ENCODE data around the gene SGK1.
"Not testable (repeated sequence)": the region's sequence is repeated elsewhere in the genome, so short reads cannot be mapped to it uniquely, and the experiment has no call there.

SGK1 gene

DNA sequence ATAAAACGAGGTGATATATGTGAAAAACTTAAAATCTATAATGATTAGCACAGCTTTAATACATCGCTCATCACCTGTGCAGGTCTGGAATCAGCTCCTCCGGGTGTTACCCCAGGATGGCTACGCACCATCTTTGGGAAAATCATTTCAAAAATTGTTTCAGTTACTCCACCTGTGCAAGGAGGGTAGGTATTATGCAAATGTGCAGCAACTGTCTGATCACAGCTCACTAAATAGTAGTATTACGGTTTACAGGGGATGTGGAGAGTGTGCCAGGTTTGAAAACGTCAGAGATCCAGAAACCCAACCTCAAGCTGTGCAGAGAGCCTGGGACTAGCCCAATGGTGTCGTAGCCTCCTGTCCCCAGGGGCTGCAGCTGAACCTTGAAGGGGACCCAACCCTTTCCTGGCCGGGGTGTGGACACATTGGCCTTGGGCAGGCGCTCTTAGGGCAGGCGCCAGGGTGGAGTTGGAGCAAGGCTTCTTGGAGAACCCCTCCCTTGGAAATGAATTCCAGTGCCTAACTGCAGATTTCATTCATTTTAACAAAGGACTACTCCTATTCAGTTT, 24.2 kb upstream of the SGK1 start:
- Mint-ChIP-seq H3K4me3 (no peak overlapping the region), H3K9me3 (no peaks in the 10 kb centered on the region), H3K4me1 (no peaks in the 10 kb centered on the region), H3K36me3 (no peaks in the 10 kb centered on the region), H3K27ac (no peak overlapping the region)
- no peak for ATAC-seq
- no peak for DNase-seq (ENCODE audit: low spot score in 2 of 2)

DNA sequence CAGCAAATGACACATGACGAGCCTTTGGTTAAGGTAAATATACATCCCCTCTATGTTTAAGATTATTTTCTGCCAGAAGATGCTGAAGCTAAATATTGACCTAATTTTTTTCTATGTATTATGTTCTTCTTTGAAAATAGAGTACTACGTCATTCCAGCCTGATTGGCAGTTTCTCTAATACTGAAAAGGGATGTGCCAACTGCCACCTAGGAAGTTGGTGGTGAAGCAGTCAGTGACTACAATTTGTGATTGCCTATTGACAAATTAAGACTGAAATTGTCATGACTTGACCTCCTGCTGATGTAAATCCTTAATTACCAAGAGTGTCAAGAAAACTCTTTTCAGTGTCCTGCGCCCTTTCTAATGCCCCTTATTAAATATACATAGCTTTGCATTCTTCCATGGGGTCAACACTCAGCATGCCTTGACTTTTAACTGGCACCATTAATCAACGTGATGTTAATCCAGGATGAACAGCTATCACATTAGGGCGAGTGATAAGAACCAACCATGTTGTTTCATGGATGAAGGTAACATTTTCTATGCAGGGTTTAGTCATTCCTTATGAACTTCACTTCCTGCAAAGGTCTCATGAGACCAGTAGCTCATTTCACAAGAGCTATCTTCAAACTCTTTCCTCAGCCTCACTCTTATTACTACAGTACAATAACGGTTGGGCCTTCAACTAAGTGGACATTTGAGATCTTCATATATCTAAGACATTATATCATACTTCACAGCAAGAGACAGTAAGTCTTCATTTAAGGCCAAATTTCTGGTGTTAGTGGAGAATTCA, 22.5 kb upstream of the SGK1 start:
- DNase-seq (ENCODE audit: low spot score in 2 of 2): no peak
- Mint-ChIP-seq H3K4me1 (no peaks in the 10 kb centered on the region), H3K36me3 (no peaks in the 10 kb centered on the region), H3K27ac (no peak overlapping the region), H3K9me3 (no peaks in the 10 kb centered on the region), H3K4me3 (no peak overlapping the region)
- no peak for ATAC-seq

DNA sequence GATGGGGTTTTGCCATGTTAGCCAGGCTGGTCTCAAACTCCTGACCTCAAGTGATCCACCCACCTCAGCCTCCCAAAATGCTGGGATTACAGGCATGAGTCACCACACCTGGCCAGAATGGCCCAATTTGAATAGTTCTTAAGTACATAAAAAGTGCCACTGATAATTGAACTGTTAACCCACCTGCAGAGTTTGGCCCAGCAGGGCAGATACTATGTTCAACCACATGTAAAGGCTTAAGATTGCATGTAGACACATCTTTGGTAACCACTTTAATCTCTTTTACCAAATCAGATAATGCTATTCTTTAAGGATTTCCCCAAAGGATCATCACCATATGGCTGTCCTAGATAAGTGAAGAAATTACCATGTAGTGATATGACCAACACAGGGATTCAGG, 21.3 kb upstream of the SGK1 start:
- Mint-ChIP-seq H3K4me1 (no peaks in the 10 kb centered on the region), H3K36me3 (no peaks in the 10 kb centered on the region), H3K4me3 (no peak overlapping the region), H3K9me3 (no peaks in the 10 kb centered on the region), H3K27ac (no peak overlapping the region)
- no peak for ATAC-seq
- DNase-seq (ENCODE audit: low spot score in 2 of 2): no peak

DNA sequence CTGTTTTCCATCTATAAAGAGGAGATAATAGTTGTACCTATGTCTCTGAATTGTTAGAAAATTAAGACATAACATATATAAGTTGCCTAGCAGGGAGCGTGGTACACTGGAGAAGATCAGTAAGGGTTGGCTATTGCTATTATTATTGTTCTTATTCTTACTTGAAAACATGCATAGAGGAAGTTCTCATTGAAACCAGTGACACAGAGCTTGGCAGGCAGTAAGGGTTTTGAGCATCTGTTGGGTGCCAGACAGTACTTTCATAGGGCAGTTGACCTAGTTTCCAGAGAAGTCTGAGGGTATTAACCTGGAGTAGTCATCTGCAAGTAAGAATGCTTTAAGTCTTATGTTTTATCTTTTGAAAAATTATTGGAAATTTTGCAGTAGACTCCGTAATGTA, 13.3 kb upstream of the SGK1 start:
- Mint-ChIP-seq H3K9me3 (peaks cover 1% of the 10 kb centered on the region), H3K27ac (peak overlapping the region; percentile 5), H3K4me3 (no peak overlapping the region), H3K4me1 (peaks cover 14% of the 10 kb centered on the region), H3K36me3 (no peaks in the 10 kb centered on the region)
- ATAC-seq (peak; percentile 95), DNase-seq (ENCODE audit: low spot score in 2 of 2) (no peak)

DNA sequence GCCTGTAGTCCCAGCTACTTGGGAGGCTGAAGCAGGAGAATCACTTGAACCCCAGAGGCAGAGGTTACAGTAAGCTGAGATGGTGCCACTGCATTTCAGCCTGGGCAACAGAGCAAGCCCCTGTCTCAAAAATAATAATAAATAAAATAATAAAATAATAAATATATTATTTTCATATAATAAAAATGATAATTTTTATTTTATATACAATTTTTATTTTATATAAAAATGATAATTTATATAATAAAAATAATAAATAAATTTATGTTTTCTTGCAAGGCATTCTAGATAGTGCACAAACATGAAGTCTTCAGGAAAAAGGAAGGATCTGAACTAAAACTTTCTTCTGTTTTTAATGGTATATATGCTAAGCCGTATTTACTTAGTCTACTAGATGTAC, 12.6 kb upstream of the SGK1 start:
- Mint-ChIP-seq H3K36me3 (no peaks in the 10 kb centered on the region), H3K4me3 (no peak overlapping the region), H3K27ac (no peak overlapping the region), H3K4me1 (peaks cover 14% of the 10 kb centered on the region), H3K9me3 (peaks cover 2% of the 10 kb centered on the region)
- DNase-seq (ENCODE audit: low spot score in 2 of 2) (no peak), ATAC-seq (no peak)

DNA sequence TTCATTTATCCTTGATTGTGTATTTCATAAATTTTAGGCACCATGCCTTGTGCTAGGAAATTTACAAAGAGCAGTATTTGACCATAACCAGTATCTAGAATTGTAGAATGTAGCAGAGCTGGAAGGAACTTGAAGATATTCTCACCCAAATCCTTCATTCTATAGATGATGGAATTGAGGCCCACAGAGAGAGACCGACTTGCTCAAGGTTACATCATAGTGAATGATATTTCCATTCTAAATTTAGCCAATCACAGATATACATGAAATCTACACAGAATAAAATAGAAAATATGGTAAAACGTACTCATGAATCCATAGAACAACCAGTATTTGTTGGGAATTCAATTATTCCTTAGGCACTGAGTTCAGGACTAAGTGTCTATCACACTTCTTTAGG, 10.9 kb upstream of the SGK1 start:
- H3K4me1 Mint-ChIP-seq: peaks cover 14% of the 10 kb centered on the region
- H3K27ac Mint-ChIP-seq: no peak overlapping the region
- DNase-seq (ENCODE audit: low spot score in 2 of 2) (no peak), ATAC-seq (no peak)
- no peaks in the 10 kb centered on the region for H3K36me3 Mint-ChIP-seq
- peaks cover 2% of the 10 kb centered on the region for H3K9me3 Mint-ChIP-seq
- H3K4me3 Mint-ChIP-seq: no peak overlapping the region

DNA sequence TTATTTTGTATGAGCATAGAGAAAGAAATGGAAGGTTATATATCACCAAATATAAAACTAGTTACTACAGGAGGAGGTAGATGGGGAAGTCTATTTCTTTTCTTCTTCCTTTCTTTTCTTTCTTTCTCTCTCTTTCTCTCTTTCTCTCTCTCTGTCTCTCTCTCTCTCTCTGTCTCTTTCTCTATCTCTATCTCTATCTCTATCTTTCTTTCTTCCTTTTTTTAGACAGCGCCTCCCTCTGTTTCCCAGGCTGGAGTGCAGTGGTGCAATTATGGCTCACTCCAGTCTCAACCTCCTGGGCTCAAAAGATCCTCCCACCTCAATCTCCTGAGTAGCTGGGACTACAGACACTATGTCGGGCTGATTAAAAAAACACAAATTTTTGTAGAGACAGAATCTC, 10.2 kb upstream of the SGK1 start:
- H3K4me3 Mint-ChIP-seq: no peak overlapping the region
- no peak for DNase-seq (ENCODE audit: low spot score in 2 of 2)
- no peak for ATAC-seq
- H3K9me3 Mint-ChIP-seq: peaks cover 2% of the 10 kb centered on the region
- no peak overlapping the region for H3K27ac Mint-ChIP-seq
- H3K36me3 Mint-ChIP-seq: no peaks in the 10 kb centered on the region
- H3K4me1 Mint-ChIP-seq: peaks cover 14% of the 10 kb centered on the region

DNA sequence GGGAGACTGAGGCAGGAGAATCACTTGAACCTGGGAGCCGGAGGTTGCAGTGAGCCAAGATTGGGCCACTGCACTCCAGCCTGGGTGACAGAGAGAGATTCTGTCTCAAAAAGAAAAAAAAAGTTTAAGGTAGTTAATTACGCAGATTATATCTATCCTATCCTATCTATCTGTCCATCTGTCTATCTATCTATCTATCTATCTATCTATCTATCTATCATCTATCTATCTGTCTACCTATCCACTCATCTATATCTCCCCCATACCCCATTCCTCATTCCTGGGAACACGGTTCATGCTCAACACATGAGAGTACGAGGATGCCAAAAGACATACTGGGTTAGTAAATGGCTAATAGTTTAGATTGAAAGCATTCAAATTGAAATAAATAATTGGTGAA, 8.3 kb upstream of the SGK1 start:
- not testable (repeated sequence) for H3K4me3 Mint-ChIP-seq; H3K27ac Mint-ChIP-seq; H3K9me3 Mint-ChIP-seq; ATAC-seq; H3K4me1 Mint-ChIP-seq; DNase-seq (ENCODE audit: low spot score in 2 of 2); H3K36me3 Mint-ChIP-seq

DNA sequence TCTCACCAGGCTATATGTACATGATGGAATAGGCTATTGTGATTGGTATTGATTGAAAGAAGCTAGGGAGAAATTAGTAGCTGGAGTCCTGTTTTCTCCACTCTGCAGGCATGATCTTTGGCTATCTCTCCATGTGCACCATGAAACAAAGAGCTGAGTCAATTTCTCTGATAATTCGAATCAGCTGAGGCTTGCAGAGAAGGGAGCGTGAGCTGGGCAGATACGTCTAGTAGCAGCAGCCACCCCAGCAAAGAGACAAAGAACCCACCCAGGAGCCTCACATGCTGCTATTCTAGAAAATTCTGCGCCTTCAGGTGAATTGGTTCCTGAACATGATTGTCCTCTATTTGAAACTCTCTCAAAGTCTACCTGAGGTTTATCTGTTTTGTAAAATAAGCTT, 6.9 kb upstream of the SGK1 start:
- Mint-ChIP-seq H3K36me3 (no peaks in the 10 kb centered on the region), H3K4me3 (no peak overlapping the region), H3K27ac (no peak overlapping the region), H3K4me1 (no peaks in the 10 kb centered on the region), H3K9me3 (peaks cover 2% of the 10 kb centered on the region)
- ATAC-seq (no peak), DNase-seq (ENCODE audit: low spot score in 2 of 2) (no peak)

DNA sequence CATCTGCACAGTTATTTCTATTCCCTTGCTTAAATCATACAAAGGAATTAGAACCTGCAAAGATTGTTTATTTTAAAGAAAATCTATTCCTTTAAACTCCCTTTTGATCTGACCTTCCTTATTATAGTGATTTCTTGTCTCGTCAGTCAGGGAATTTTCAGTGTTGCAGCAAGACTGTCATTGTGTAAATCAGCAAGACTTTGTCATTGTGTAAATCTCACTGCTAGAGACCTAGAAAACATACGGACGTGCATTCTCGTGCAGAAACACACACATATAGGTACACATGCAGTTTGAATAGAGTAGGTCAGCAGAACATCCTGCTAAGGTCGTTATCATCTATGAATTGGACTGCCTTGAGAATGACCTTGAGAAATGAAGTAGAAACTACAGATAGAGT, 6.2 kb upstream of the SGK1 start:
- no peaks in the 10 kb centered on the region for H3K36me3 Mint-ChIP-seq

DNA sequence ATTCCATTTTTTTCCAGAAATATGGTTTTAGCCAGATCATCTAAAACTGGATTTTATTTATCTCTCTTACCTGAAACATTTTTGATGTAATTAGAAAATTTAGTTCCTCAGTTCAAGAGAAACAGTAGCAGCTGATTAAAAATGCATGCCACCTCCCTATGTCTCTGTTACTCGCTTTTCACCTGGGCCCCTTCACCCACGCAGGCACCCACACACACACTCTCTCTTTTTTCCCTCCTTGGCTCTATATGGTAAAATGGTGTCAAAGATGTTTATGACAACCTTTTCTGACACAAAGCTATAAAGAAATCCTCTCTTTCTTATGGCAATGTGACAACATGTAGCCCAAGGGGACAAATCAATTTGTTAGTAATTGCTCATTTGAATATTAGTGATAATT, 5.8 kb upstream of the SGK1 start:
- Mint-ChIP-seq H3K9me3 (peaks cover 2% of the 10 kb centered on the region), H3K4me1 (no peaks in the 10 kb centered on the region), H3K36me3 (no peaks in the 10 kb centered on the region), H3K4me3 (no peak overlapping the region), H3K27ac (no peak overlapping the region)
- ATAC-seq: no peak
- DNase-seq (ENCODE audit: low spot score in 2 of 2): no peak

More for the DNA sequence above, 6.2 kb upstream of the SGK1 start:
- ATAC-seq: no peak
- H3K27ac Mint-ChIP-seq: no peak overlapping the region
- H3K4me3 Mint-ChIP-seq: no peak overlapping the region
- H3K4me1 Mint-ChIP-seq: no peaks in the 10 kb centered on the region
- H3K9me3 Mint-ChIP-seq: peaks cover 2% of the 10 kb centered on the region
- DNase-seq (ENCODE audit: low spot score in 2 of 2): no peak

DNA sequence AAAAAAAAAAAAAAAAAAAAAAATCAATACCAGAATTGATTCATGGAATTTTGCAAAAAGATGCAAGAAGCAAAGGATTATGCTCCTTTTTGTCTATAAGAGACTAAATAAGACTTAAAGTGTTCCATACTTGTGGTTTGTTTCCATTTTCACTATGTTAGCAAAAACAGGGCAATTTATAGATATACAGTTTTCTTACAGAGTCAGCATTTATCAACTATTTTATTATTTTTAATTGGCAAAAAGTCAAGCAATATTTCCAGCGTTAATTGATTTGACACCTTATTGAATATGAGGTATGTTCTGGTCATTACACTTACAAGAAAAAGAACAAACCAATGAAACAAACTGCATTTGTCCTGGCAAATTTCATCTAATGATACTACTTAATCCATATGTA, 5.4 kb upstream of the SGK1 start:
- no peak for ATAC-seq
- Mint-ChIP-seq H3K27ac (no peak overlapping the region), H3K4me3 (no peak overlapping the region), H3K36me3 (no peaks in the 10 kb centered on the region), H3K9me3 (peaks cover 2% of the 10 kb centered on the region), H3K4me1 (peaks cover under 1% of the 10 kb centered on the region)
- DNase-seq (ENCODE audit: low spot score in 2 of 2): no peak

DNA sequence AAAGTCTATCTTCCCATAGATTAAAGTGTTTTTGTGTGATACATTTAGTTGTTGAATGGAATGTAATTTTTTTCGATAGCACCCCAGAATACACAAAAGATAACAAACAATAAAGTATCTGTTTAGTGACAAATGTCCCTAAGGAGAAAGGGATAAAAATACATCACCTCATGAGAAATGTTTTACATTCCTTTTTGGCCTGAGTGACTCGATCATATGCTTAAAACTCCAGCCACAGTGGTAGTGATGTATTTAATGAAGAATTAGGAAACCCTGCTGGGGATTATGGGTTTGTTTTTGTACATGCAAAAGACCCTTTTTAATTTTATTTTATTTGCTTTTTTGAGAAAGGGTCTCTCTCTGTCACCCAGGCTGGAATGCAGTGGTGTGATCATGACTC, 4.3 kb upstream of the SGK1 start:
- Mint-ChIP-seq H3K9me3 (peaks cover 2% of the 10 kb centered on the region), H3K36me3 (no peaks in the 10 kb centered on the region), H3K27ac (no peak overlapping the region), H3K4me3 (no peak overlapping the region), H3K4me1 (peaks cover 11% of the 10 kb centered on the region)
- no peak for ATAC-seq
- no peak for DNase-seq (ENCODE audit: low spot score in 2 of 2)

DNA sequence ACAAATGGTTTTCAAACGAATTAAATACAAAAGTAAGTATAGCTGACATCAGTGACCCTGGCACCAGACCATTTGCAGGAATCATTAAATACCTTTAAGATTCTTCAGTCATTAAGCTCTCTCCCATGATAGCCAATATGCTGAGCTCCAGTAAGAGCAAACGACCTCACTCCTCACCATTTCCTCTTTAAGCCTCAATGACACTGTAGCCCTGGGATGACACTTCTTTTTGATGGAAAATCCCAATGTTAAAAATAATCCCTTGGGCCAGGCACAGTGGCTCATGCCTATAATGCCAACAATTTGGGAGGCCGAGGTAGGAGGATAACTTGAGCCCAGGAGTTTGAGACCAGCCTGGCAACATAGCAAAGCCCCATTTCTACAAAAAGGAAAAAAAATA, 3.3 kb upstream of the SGK1 start:
- DNase-seq (ENCODE audit: low spot score in 2 of 2) (no peak), ATAC-seq (no peak)
- Mint-ChIP-seq H3K27ac (no peak overlapping the region), H3K9me3 (peaks cover 1% of the 10 kb centered on the region), H3K4me3 (no peak overlapping the region), H3K4me1 (peaks cover 12% of the 10 kb centered on the region), H3K36me3 (no peaks in the 10 kb centered on the region)

DNA sequence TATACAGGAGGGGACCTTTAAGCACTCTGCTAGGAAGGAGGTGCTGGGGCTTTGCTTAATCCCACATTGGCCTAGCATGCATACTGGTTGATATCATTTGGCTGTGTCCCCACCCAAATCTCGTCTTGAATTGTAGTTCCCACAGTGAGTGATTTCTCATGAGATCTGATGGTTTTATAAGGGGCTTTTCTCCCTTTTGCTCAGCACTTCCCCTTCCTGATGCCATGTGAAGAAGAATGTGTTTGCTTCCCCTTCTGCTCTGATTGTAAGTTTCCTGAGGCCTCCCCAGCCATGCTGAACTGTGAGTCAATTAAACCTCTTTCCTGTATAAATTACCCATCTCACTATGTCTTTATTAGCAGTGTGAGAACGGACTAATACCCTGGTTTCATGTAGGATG, 1.8 kb upstream of the SGK1 start:
- H3K27ac Mint-ChIP-seq; ATAC-seq; DNase-seq (ENCODE audit: low spot score in 2 of 2); H3K4me3 Mint-ChIP-seq; H3K9me3 Mint-ChIP-seq; H3K36me3 Mint-ChIP-seq: not testable (repeated sequence)
- H3K4me1 Mint-ChIP-seq: peaks cover 12% of the 10 kb centered on the region

DNA sequence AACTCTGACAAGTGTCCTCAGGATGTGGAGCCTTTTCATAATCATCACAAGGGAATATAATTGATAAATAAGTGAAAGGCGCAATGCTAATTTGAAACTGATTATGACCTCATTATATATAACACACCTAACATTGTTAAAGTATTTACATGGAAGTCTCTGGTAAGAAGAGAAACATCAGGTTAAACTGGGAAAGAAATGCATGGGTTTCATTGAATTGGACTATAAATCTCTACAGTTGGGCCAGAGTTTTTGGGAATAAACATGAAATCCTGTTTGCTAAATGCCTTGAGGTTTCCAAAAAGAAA, 1.0 kb upstream of the SGK1 start:
- Mint-ChIP-seq H3K4me1 (peaks cover 12% of the 10 kb centered on the region), H3K36me3 (no peaks in the 10 kb centered on the region), H3K4me3 (no peak overlapping the region), H3K27ac (no peak overlapping the region), H3K9me3 (no peaks in the 10 kb centered on the region)
- no peak for ATAC-seq
- DNase-seq (ENCODE audit: low spot score in 2 of 2): no peak

All from stimulated activated effector memory CD8-positive, alpha-beta T cell treated with anti-CD3 and anti-CD28 coated beads, Interleukin-12 subunit alpha, Interleukin-12 subunit beta, amount 100 ng/mL, for 72 hours (primary cell).